KMS-11 (cell line): ENCODE measurements around the gene CHMP1B.

ENCODE experiments used
- H2AFZ ChIP-seq: fragments of 200-600 bp; sonication (generic); 2 replicates; pipeline ENCODE4 v1.6.1; 2016; ENCODE audit warnings: antibody characterized with exemption, mixed run types, low read depth
- H3K27ac ChIP-seq: fragments of 200-600 bp; sonication (generic); 2 replicates; pipeline ENCODE4 v1.6.1; 2016; ENCODE audit warnings: mild to moderate bottlenecking, mixed run types
- H3K27me3 ChIP-seq: fragments of 200-600 bp; sonication (generic); 2 replicates; pipeline ENCODE4 v1.6.1; 2017; ENCODE audit warnings: mild to moderate bottlenecking, low read depth, mixed run types, moderate library complexity; ENCODE audit not compliant: insufficient read depth
- H3K36me3 ChIP-seq: fragments of 200-600 bp; sonication (generic); 2 replicates; pipeline ENCODE4 v1.6.1; 2017; ENCODE audit warnings: mild to moderate bottlenecking, mixed run types; ENCODE audit not compliant: insufficient read depth
- H3K4me1 ChIP-seq: fragments of 200-600 bp; sonication (generic); 2 replicates; pipeline ENCODE4 v1.6.1; 2016; ENCODE audit warnings: mild to moderate bottlenecking, low read depth, mixed run types; ENCODE audit not compliant: poor library complexity, severe bottlenecking
- H3K4me2 ChIP-seq: fragments of 200-600 bp; sonication (generic); 2 replicates; pipeline ENCODE4 v1.7.0; 2016; ENCODE audit warnings: mild to moderate bottlenecking, mixed run types
- H3K4me3 ChIP-seq: fragments of 200-600 bp; sonication (generic); IDR thresholded peaks from 2 replicates; pipeline ENCODE4 v1.6.1; 2017; ENCODE audit warnings: low read depth, low read length, mixed read lengths; ENCODE audit not compliant: insufficient read depth
- H3K79me2 ChIP-seq: fragments of 200-600 bp; sonication (generic); 2 replicates; pipeline ENCODE4 v1.6.1; 2016; ENCODE audit warnings: low read depth, mixed run types; ENCODE audit not compliant: insufficient read depth
- H3K9ac ChIP-seq: fragments of 200-600 bp; sonication (generic); 2 replicates; pipeline ENCODE4 v1.6.1; 2016; ENCODE audit warnings: mild to moderate bottlenecking, mixed run types
- H4K20me1 ChIP-seq: fragments of 200-600 bp; sonication (generic); 2 replicates; pipeline ENCODE4 v1.6.1; 2016; ENCODE audit warnings: mild to moderate bottlenecking, mixed run types; ENCODE audit not compliant: insufficient read depth
- CTCF ChIP-seq: fragments of 200-600 bp; sonication (generic); conservative IDR thresholded peaks from 2 replicates; pipeline ENCODE4 v1.6.1; 2017; ENCODE audit warnings: low read depth, mild to moderate bottlenecking, antibody characterized with exemption, low read length, moderate library complexity, mixed read lengths

CHMP1B gene

DNA sequence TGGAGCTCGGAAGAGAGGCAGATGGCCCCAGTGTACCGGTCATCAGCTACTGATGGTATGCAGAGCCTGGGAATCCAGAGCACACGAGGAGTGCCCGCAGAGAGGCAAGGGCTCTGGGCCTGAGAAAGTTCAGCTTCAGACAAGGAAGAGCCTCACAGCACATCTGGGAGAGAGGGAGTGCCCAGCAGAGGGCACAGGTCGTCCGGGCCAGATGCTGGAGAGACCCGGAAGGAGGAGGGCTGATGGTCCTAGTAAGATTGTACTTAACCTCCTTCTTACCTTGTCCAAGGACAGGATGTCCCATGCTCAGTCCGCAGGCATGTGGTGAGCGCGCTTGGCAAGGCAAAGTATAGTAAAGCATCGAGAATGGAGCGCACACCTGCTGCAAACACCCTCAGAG is 24.4 kb upstream of the CHMP1B start:
- H2AFZ ChIP-seq: no peak overlapping the region
- no peak overlapping the region for H3K27ac ChIP-seq
- H3K4me3 ChIP-seq: no peak overlapping the region
- no peak overlapping the region for H3K9ac ChIP-seq
- H3K4me1 ChIP-seq: no peaks in the 10 kb centered on the region
- H3K79me2 ChIP-seq: no peaks in the 10 kb centered on the region
- no peaks in the 10 kb centered on the region for H3K36me3 ChIP-seq
- TF ChIP-seq CTCF: no peak
- H3K4me2 ChIP-seq: no peak overlapping the region
- no peaks in the 10 kb centered on the region for H4K20me1 ChIP-seq
- H3K27me3 ChIP-seq: no peaks in the 10 kb centered on the region

GRCh38 chr18:11828786-11829432 is 22.3 kb upstream of the CHMP1B start:
- Histone ChIP-seq H3K4me3 (no peak overlapping the region), H3K27me3 (no peaks in the 10 kb centered on the region), H3K9ac (no peak overlapping the region), H3K4me1 (no peaks in the 10 kb centered on the region), H3K27ac (no peak overlapping the region), H3K79me2 (no peaks in the 10 kb centered on the region), H3K4me2 (no peak overlapping the region), H2AFZ (no peak overlapping the region), H4K20me1 (no peaks in the 10 kb centered on the region), H3K36me3 (no peaks in the 10 kb centered on the region)
- TF ChIP-seq CTCF: no peak

GRCh38 chr18:11830585-11830984 is 20.6 kb upstream of the CHMP1B start:
- Histone ChIP-seq H2AFZ (no peak overlapping the region), H3K79me2 (no peaks in the 10 kb centered on the region), H4K20me1 (no peaks in the 10 kb centered on the region), H3K4me2 (no peak overlapping the region), H3K27me3 (no peaks in the 10 kb centered on the region), H3K4me3 (no peak overlapping the region), H3K9ac (no peak overlapping the region), H3K27ac (no peak overlapping the region), H3K36me3 (no peaks in the 10 kb centered on the region), H3K4me1 (no peaks in the 10 kb centered on the region)
- no peak for TF ChIP-seq CTCF

- Histone ChIP-seq H3K4me2 (no peak overlapping the region), H3K4me3 (no peak overlapping the region), H3K27ac (no peak overlapping the region), H3K4me1 (no peaks in the 10 kb centered on the region), H3K79me2 (no peaks in the 10 kb centered on the region), H3K27me3 (no peaks in the 10 kb centered on the region), H3K9ac (no peak overlapping the region), H2AFZ (no peak overlapping the region), H4K20me1 (no peaks in the 10 kb centered on the region), H3K36me3 (no peaks in the 10 kb centered on the region)
- TF ChIP-seq CTCF: no peak
Measured at GRCh38 chr18:11831921-11832320, 19.3 kb upstream of the CHMP1B start.
